Measurements from ENCODE around the gene C16orf86. TPM values are rescaled to one million over a fixed set of nuclear protein-coding genes. Genes with fewer than 3 reads are reported as not detected.

Gene C16orf86
- total RNA-seq, 3 donors from 2014 or later (not counting 1 experiment from before 2014, with no cell fraction given): 3.5 to 4.4 (median 3.6) TPM

- no peak overlapping the region for H3K4me3 Mint-ChIP-seq
- no peaks in the 10 kb centered on the region for H3K36me3 ChIP-seq (ENCODE audit: control insufficient read depth, insufficient read depth, low read length)
- intact Hi-C loops (cut with micrococcal nuclease): no loop called here
- no peak for DNase-seq
- H3K4me3 ChIP-seq (ENCODE audit: low read length): no peak overlapping the region
- peaks cover 9% of the 10 kb centered on the region for H3K9me3 ChIP-seq (ENCODE audit: control insufficient read depth, insufficient read depth, low read length)
- peaks cover 0 to 3% of the 10 kb centered on the region in 2 donors for H3K9me3 Mint-ChIP-seq
- H3K36me3 Mint-ChIP-seq: no peaks in the 10 kb centered on the region
- no peak for TF ChIP-seq CTCF (IDR thresholded peaks at IDR 0.05)
- no peak overlapping the region for H3K27ac ChIP-seq (ENCODE audit: low read length)
- H3K27me3 Mint-ChIP-seq (ENCODE audit: low read depth in 2 of 2): no peaks in the 10 kb centered on the region
- 95% methylated on average over 4 of the region's 4 CpGs for WGBS (ENCODE audit: insufficient coverage)
- peaks cover 17 to 19% of the 10 kb centered on the region in 2 donors for H3K4me1 Mint-ChIP-seq
- H3K27ac Mint-ChIP-seq: peak overlapping the region in 1 of 2 donors; percentile 58
- peaks cover 11% of the 10 kb centered on the region for H3K4me1 ChIP-seq (ENCODE audit: control insufficient read depth, insufficient read depth, low read length)
- H3K27me3 ChIP-seq (ENCODE audit: control insufficient read depth, insufficient read depth, low read length): no peaks in the 10 kb centered on the region
- ATAC-seq: no peak
These were observed 35.5 kb downstream of the C16orf86 start for GRCh38 chr16:67702130-67702529.

- Mint-ChIP-seq H3K36me3 (no peaks in the 10 kb centered on the region), H3K4me1 (peaks cover 17 to 19% of the 10 kb centered on the region in 2 donors), H3K27me3 (ENCODE audit: low read depth in 2 of 2) (no peaks in the 10 kb centered on the region), H3K27ac (peak overlapping the region; percentile 67 to 86), H3K9me3 (peaks cover 0 to 2% of the 10 kb centered on the region in 2 donors), H3K4me3 (peak overlapping the region; percentile 45)
- peak overlapping the region; percentile 7 for H3K27ac ChIP-seq (ENCODE audit: low read length)
- 49% methylated on average over 2 of the region's 2 CpGs for WGBS (ENCODE audit: insufficient coverage)
- H3K4me1 ChIP-seq (ENCODE audit: control insufficient read depth, insufficient read depth, low read length): peaks cover 11% of the 10 kb centered on the region
- intact Hi-C loops (cut with micrococcal nuclease): no loop called here
- peak; percentile 42 to 65 (median 53) for ATAC-seq
- no peak for TF ChIP-seq CTCF (IDR thresholded peaks at IDR 0.05)
- H3K9me3 ChIP-seq (ENCODE audit: control insufficient read depth, insufficient read depth, low read length): peaks cover 9% of the 10 kb centered on the region
- H3K4me3 ChIP-seq (ENCODE audit: low read length): no peak overlapping the region
- H3K36me3 ChIP-seq (ENCODE audit: control insufficient read depth, insufficient read depth, low read length): no peaks in the 10 kb centered on the region
- DNase-seq: peak in 1 of 2 donors; percentile 34
- H3K27me3 ChIP-seq (ENCODE audit: control insufficient read depth, insufficient read depth, low read length): no peaks in the 10 kb centered on the region
These were observed 37.0 kb downstream of the C16orf86 start for GRCh38 chr16:67703626-67704025.

GRCh38 chr16:67704110-67704509, 37.5 kb downstream of the C16orf86 start:
- Mint-ChIP-seq H3K27me3 (ENCODE audit: low read depth in 2 of 2) (no peaks in the 10 kb centered on the region), H3K36me3 (no peaks in the 10 kb centered on the region), H3K4me3 (peak overlapping the region; percentile 45), H3K9me3 (no peaks in the 10 kb centered on the region), H3K27ac (peak overlapping the region; percentile 67 to 86), H3K4me1 (peaks cover 17 to 19% of the 10 kb centered on the region in 2 donors)
- 99% methylated on average over 4 of the region's 5 CpGs for WGBS (ENCODE audit: insufficient coverage)
- TF ChIP-seq CTCF (IDR thresholded peaks at IDR 0.05): no peak
- H3K9me3 ChIP-seq (ENCODE audit: control insufficient read depth, insufficient read depth, low read length): peaks cover 8% of the 10 kb centered on the region
- peaks cover 11% of the 10 kb centered on the region for H3K4me1 ChIP-seq (ENCODE audit: control insufficient read depth, insufficient read depth, low read length)
- H3K4me3 ChIP-seq (ENCODE audit: low read length): no peak overlapping the region
- no peak overlapping the region for H3K27ac ChIP-seq (ENCODE audit: low read length)
- intact Hi-C loops (cut with micrococcal nuclease): no loop called here
- no peak for ATAC-seq
- no peak for DNase-seq
- H3K36me3 ChIP-seq (ENCODE audit: control insufficient read depth, insufficient read depth, low read length): no peaks in the 10 kb centered on the region
- H3K27me3 ChIP-seq (ENCODE audit: control insufficient read depth, insufficient read depth, low read length): no peaks in the 10 kb centered on the region

- intact Hi-C loops (cut with micrococcal nuclease): no loop called here
These were observed 40.6 kb downstream of the C16orf86 start for GRCh38 chr16:67707210-67707609.

More at GRCh38 chr16:67707210-67707609, 40.6 kb downstream of the C16orf86 start:
- ATAC-seq (no peak), DNase-seq (no peak)
- Histone ChIP-seq H3K27ac (ENCODE audit: low read length) (no peak overlapping the region), H3K9me3 (ENCODE audit: control insufficient read depth, insufficient read depth, low read length) (no peaks in the 10 kb centered on the region), H3K36me3 (ENCODE audit: control insufficient read depth, insufficient read depth, low read length) (no peaks in the 10 kb centered on the region), H3K4me3 (ENCODE audit: low read length) (no peak overlapping the region), H3K27me3 (ENCODE audit: control insufficient read depth, insufficient read depth, low read length) (no peaks in the 10 kb centered on the region), H3K4me1 (ENCODE audit: control insufficient read depth, insufficient read depth, low read length) (peaks cover 11% of the 10 kb centered on the region)
- Mint-ChIP-seq H3K9me3 (no peaks in the 10 kb centered on the region), H3K27me3 (ENCODE audit: low read depth in 2 of 2) (no peaks in the 10 kb centered on the region), H3K4me1 (peaks cover 17 to 24% of the 10 kb centered on the region in 2 donors), H3K27ac (no peak overlapping the region), H3K4me3 (no peak overlapping the region), H3K36me3 (no peaks in the 10 kb centered on the region)
- TF ChIP-seq CTCF (IDR thresholded peaks at IDR 0.05): no peak
- 93% methylated on average over 3 of the region's 4 CpGs for WGBS (ENCODE audit: insufficient coverage)
